Measurements from ENCODE around the gene FBLN7.

Gene FBLN7

GRCh38 chr2:112157472-112157871 lies 19.3 kb downstream of the FBLN7 start:
- no peak for DNase-seq (ENCODE audit: low spot score)

GRCh38 chr2:112159454-112159921 lies 21.3 kb downstream of the FBLN7 start:
- no peak for DNase-seq (ENCODE audit: low spot score)

GRCh38 chr2:112160283-112161250 lies 22.4 kb downstream of the FBLN7 start:
- DNase-seq (ENCODE audit: low spot score) = no peak

- no peak for DNase-seq (ENCODE audit: low spot score)
Observed at GRCh38 chr2:112161431-112162145, 23.4 kb downstream of the FBLN7 start.

- DNase-seq (ENCODE audit: low spot score) = no peak
Observed at GRCh38 chr2:112162341-112162740, 24.2 kb downstream of the FBLN7 start.

GRCh38 chr2:112162956-112163355 lies 24.8 kb downstream of the FBLN7 start:
- DNase-seq (ENCODE audit: low spot score) = no peak

- DNase-seq (ENCODE audit: low spot score) = no peak
Observed at GRCh38 chr2:112163541-112163981, 25.4 kb downstream of the FBLN7 start.

- DNase-seq (ENCODE audit: low spot score) = no peak
Observed at GRCh38 chr2:112164876-112165275, 26.7 kb downstream of the FBLN7 start.

GRCh38 chr2:112165296-112165695 lies 27.1 kb downstream of the FBLN7 start:
- no peak for DNase-seq (ENCODE audit: low spot score)

GRCh38 chr2:112166806-112167499 lies 28.8 kb downstream of the FBLN7 start:
- DNase-seq (ENCODE audit: low spot score) = no peak

GRCh38 chr2:112168422-112169124 lies 30.4 kb downstream of the FBLN7 start:
- no peak for DNase-seq (ENCODE audit: low spot score)

- no peak for DNase-seq (ENCODE audit: low spot score)
Observed at GRCh38 chr2:112170495-112170894, 32.3 kb downstream of the FBLN7 start.

- DNase-seq (ENCODE audit: low spot score) = no peak
Observed at GRCh38 chr2:112173646-112174319, 35.6 kb downstream of the FBLN7 start.

GRCh38 chr2:112174383-112174782 lies 36.2 kb downstream of the FBLN7 start:
- no peak for DNase-seq (ENCODE audit: low spot score)

- no peak for DNase-seq (ENCODE audit: low spot score)
Observed at GRCh38 chr2:112175333-112175732, 37.1 kb downstream of the FBLN7 start.

GRCh38 chr2:112175958-112176573 lies 37.9 kb downstream of the FBLN7 start:
- DNase-seq (ENCODE audit: low spot score) = no peak

- no peak for DNase-seq (ENCODE audit: low spot score)
Observed at GRCh38 chr2:112181571-112182290, 43.5 kb downstream of the FBLN7 start.

- no peak for DNase-seq (ENCODE audit: low spot score)
Observed at GRCh38 chr2:112182581-112183034, 44.4 kb downstream of the FBLN7 start.

- no peak for DNase-seq (ENCODE audit: low spot score)
Observed at GRCh38 chr2:112183327-112184025, 45.3 kb downstream of the FBLN7 start.
